ENCODE measurements around the gene HS1BP3. TPM values are rescaled to one million over a fixed set of nuclear protein-coding genes. Genes with fewer than 3 reads are reported as not detected.

Gene HS1BP3
- total RNA-seq, 2 donors from 2014 or later = 8.9 to 10.7 TPM

DNA sequence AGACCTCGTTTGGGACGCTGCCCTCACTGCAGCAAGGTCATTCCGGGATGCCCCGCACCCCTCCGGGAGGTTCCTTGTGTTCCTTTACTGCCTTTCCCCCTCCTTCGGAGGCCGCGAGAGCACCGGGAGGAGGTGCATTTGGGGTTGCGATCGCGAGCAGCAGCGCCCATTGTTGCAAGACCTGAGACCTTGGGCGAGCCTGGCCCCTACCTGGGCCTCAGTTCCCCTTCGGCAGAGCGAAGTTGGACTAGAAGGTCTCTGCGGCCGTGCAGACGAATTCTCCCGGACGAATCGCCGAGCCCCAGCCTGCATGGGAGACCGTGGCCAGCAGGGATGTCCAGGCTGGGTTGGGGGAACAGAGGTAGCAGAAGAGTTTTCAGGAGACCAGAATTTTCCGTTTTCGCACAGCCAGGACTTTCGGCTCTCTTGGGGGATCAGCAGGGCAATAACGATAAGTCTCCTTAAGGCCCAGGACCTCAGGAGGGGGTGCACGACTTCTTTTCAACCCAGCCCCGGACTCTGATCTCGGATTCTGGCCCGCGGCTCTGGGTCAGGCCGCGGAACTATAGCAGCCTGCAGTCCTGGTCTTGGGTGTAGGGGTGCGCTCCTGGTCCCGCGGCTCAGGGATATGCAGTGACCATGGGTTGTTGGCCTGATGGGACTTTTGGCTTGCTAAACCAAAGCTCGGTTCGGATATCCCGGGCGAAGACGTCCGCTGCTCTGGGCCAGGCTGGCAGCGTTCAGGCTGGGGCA is 18.8 kb upstream of the HS1BP3 start:
- Mint-ChIP-seq H3K9me3 (no peaks in the 10 kb centered on the region), H3K36me3 (ENCODE audit: low read depth) (no peaks in the 10 kb centered on the region), H3K27me3 (peaks cover 51% of the 10 kb centered on the region), H3K4me3 (no peak overlapping the region), H3K27ac (no peak overlapping the region), H3K4me1 (no peaks in the 10 kb centered on the region)
- ATAC-seq (replicated peaks) = no peak

- Mint-ChIP-seq H3K4me3 (no peak overlapping the region), H3K27me3 (peaks cover 56% of the 10 kb centered on the region), H3K9me3 (no peaks in the 10 kb centered on the region), H3K27ac (no peak overlapping the region), H3K36me3 (ENCODE audit: low read depth) (no peaks in the 10 kb centered on the region), H3K4me1 (no peaks in the 10 kb centered on the region)
- ATAC-seq (replicated peaks) = no peak
These were observed 18.1 kb upstream of the HS1BP3 start for GRCh38 chr2:20668871-20669475.

DNA sequence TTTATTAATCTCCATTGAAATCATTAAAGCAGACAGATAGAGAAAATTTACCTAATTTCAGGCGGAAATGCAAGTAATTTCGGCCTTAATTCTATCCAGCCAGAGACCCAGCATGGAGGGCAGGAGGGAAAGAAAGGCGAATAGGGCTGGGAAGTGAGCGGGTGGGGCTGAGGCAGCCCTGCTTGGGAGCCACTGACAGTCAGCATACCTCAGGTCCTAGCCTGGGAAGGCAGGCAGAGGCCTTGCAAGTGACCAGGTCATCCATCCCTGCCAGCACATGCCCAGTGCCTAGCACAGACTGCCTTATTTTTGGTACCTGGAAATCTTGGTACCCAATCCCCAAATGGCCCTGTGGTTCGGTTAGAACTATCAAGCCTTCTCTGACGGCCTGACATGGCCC is 17.6 kb upstream of the HS1BP3 start:
- peak overlapping the region; percentile 41 for H3K4me3 Mint-ChIP-seq
- no peak overlapping the region for H3K27ac Mint-ChIP-seq

GRCh38 chr2:20667531-20668401 is 16.9 kb upstream of the HS1BP3 start:
- no peaks in the 10 kb centered on the region for H3K4me1 Mint-ChIP-seq
- peak overlapping the region; percentile 41 for H3K4me3 Mint-ChIP-seq
- H3K36me3 Mint-ChIP-seq (ENCODE audit: low read depth) = no peaks in the 10 kb centered on the region
- no peaks in the 10 kb centered on the region for H3K9me3 Mint-ChIP-seq
- peaks cover 52% of the 10 kb centered on the region for H3K27me3 Mint-ChIP-seq
- no peak overlapping the region for H3K27ac Mint-ChIP-seq
- ATAC-seq (replicated peaks) = no peak

More for the DNA sequence above, 17.6 kb upstream of the HS1BP3 start:
- no peak for ATAC-seq (replicated peaks)
- H3K4me1 Mint-ChIP-seq = no peaks in the 10 kb centered on the region
- H3K27me3 Mint-ChIP-seq = peaks cover 56% of the 10 kb centered on the region
- no peaks in the 10 kb centered on the region for H3K9me3 Mint-ChIP-seq
- no peaks in the 10 kb centered on the region for H3K36me3 Mint-ChIP-seq (ENCODE audit: low read depth)

DNA sequence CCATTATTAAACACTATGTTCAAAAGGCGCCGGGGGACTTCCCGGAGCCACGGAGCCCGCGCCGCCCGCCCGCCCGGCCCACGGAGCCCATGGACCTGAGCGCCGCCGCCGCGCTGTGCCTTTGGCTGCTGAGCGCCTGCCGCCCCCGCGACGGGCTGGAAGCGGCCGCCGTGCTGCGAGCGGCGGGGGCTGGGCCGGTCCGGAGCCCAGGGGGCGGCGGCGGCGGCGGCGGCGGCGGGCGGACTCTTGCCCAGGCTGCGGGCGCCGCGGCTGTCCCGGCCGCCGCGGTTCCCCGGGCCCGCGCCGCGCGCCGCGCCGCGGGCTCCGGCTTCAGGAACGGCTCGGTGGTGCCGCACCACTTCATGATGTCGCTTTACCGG is 16.2 kb upstream of the HS1BP3 start:
- Mint-ChIP-seq H3K4me3 (no peak overlapping the region), H3K9me3 (no peaks in the 10 kb centered on the region), H3K4me1 (no peaks in the 10 kb centered on the region), H3K27me3 (peaks cover 53% of the 10 kb centered on the region), H3K36me3 (ENCODE audit: low read depth) (no peaks in the 10 kb centered on the region), H3K27ac (no peak overlapping the region)
- peak; percentile 28 for ATAC-seq (replicated peaks)

- Mint-ChIP-seq H3K36me3 (ENCODE audit: low read depth) (no peaks in the 10 kb centered on the region), H3K4me1 (no peaks in the 10 kb centered on the region), H3K27ac (no peak within 1 kb of the TSS), H3K4me3 (peak within 1 kb of the TSS; percentile 64), H3K27me3 (peaks cover 51% of the 10 kb centered on the region), H3K9me3 (no peaks in the 10 kb centered on the region)
- ATAC-seq (replicated peaks) = no peak
These were observed 15.6 kb upstream of the HS1BP3 start, which contains the start of gene GDF7 for GRCh38 chr2:20666304-20667150. Gene GDF7 (plus strand): TSS chr2:20667144. CDS start chr2:20667240, 96 bp downstream.

- Mint-ChIP-seq H3K4me1 (no peaks in the 10 kb centered on the region), H3K36me3 (ENCODE audit: low read depth) (no peaks in the 10 kb centered on the region), H3K27me3 (peaks cover 47% of the 10 kb centered on the region), H3K9me3 (no peaks in the 10 kb centered on the region), H3K27ac (no peak overlapping the region), H3K4me3 (peak overlapping the region; percentile 64)
- ATAC-seq (replicated peaks) = no peak
These were observed 15.1 kb upstream of the HS1BP3 start for GRCh38 chr2:20666005-20666303.

DNA sequence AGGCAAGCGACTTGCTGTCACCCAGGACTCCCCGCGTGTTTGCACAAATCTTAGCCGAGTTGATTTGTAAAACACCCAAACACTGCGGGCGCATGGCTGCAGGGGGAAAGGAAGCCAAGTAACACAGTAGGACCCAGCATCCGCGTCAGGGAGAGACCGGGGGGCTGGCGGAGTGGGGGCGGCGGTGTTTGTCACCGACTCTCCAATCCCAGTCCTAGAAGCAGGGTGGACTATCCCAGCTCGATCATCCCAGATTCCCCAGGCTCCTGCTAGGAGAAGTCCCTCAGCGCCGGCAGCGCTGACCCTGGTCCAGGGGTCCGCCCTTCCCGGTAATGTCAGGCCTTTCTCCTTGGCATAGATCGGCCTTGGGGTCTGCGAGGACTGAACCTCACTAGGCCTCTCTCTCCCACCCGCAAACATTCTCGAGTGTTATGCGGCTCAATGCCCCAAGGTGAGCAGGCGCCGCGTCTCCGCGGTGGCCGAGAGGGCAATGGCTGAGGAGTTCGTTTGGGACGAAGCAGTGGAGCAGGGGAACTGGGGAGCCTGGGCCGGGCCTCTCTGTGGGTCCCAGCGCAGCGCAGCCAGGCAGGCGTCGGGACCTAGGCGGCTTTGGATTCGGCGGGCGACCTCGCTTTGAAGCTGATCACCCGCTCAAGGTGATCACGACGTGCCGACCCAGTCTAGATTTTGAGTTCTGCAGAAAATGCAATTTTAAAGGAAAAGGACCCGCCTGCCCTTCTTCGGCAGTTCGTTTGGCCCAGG is 14.5 kb upstream of the HS1BP3 start:
- ATAC-seq (replicated peaks) = no peak
- H3K36me3 Mint-ChIP-seq (ENCODE audit: low read depth) = no peaks in the 10 kb centered on the region
- no peaks in the 10 kb centered on the region for H3K4me1 Mint-ChIP-seq
- H3K9me3 Mint-ChIP-seq = no peaks in the 10 kb centered on the region
- H3K27me3 Mint-ChIP-seq = peaks cover 52% of the 10 kb centered on the region
- peak overlapping the region; percentile 64 for H3K4me3 Mint-ChIP-seq
- H3K27ac Mint-ChIP-seq = no peak overlapping the region

- no peaks in the 10 kb centered on the region for H3K9me3 Mint-ChIP-seq
These were observed 13.7 kb upstream of the HS1BP3 start for GRCh38 chr2:20664431-20665242.

GRCh38 chr2:20664071-20664390 is 13.1 kb upstream of the HS1BP3 start:
- no peaks in the 10 kb centered on the region for H3K36me3 Mint-ChIP-seq (ENCODE audit: low read depth)
- no peak for ATAC-seq (replicated peaks)
- H3K27ac Mint-ChIP-seq = no peak overlapping the region
- no peak overlapping the region for H3K4me3 Mint-ChIP-seq
- H3K9me3 Mint-ChIP-seq = no peaks in the 10 kb centered on the region
- H3K4me1 Mint-ChIP-seq = no peaks in the 10 kb centered on the region
- peaks cover 55% of the 10 kb centered on the region for H3K27me3 Mint-ChIP-seq

More at GRCh38 chr2:20664431-20665242, 13.7 kb upstream of the HS1BP3 start:
- no peak for ATAC-seq (replicated peaks)
- Mint-ChIP-seq H3K36me3 (ENCODE audit: low read depth) (no peaks in the 10 kb centered on the region), H3K4me3 (peak overlapping the region; percentile 64), H3K27me3 (peaks cover 52% of the 10 kb centered on the region), H3K4me1 (no peaks in the 10 kb centered on the region), H3K27ac (no peak overlapping the region)

DNA sequence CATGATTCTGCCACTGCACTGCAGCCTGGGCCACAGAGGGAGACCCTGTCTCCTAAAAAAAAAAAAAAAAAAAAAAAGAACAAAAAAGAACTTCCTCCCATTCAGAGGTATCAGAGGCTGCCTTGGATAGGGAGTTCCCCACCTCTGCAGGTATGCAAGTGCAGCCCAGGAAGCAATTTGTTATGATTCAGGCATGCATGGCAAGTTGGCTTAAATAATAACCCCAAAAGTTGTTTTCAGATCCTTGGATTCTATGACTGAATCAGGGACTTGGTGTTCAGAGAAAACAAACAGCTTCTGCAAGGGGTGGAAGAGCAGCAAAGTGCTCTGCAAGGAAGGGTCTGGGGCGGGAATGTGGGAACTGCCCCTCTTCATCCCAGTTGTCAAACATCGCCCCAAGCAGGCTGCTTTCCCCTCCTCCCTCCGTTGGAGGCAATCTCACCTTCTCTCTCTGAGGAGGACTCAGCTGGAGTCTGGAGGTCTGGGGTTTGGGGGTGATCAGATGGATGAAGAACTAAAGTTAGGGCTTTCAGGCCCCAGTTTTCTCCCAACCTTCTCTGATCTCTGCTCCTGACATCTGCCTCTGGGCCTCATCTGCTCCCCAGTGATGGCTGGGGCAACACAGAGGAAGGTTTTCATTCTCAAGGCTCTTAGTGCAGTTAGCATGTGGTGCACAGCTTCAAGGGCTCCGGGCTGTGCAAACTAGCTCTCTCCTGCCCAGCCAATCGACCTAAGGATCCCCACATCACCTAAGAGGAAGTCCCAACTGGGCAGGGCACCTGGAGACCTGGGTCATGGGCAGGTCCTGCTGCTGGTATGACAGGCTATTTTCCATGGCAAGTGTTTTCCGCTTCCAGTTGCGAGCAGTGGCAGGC is 12.5 kb upstream of the HS1BP3 start:
- H3K4me1 Mint-ChIP-seq = no peaks in the 10 kb centered on the region
- H3K9me3 Mint-ChIP-seq = no peaks in the 10 kb centered on the region
- no peak overlapping the region for H3K4me3 Mint-ChIP-seq
- no peak for ATAC-seq (replicated peaks)
- H3K27ac Mint-ChIP-seq = no peak overlapping the region
- no peaks in the 10 kb centered on the region for H3K36me3 Mint-ChIP-seq (ENCODE audit: low read depth)
- H3K27me3 Mint-ChIP-seq = peaks cover 56% of the 10 kb centered on the region

GRCh38 chr2:20662308-20662937 is 11.5 kb upstream of the HS1BP3 start:
- H3K4me1 Mint-ChIP-seq = no peaks in the 10 kb centered on the region
- no peaks in the 10 kb centered on the region for H3K9me3 Mint-ChIP-seq
- H3K27ac Mint-ChIP-seq = no peak overlapping the region
- no peak for ATAC-seq (replicated peaks)
- no peaks in the 10 kb centered on the region for H3K36me3 Mint-ChIP-seq (ENCODE audit: low read depth)
- no peak overlapping the region for H3K4me3 Mint-ChIP-seq
- H3K27me3 Mint-ChIP-seq = peaks cover 50% of the 10 kb centered on the region

Measured in activated T-helper 17 cell treated with anti-CD3 and anti-CD28 coated beads, Interleukin-2, amount 50 U/mL, for 72 hours (primary cell).